ENCODE results near the gene MARK1.

The MARK1 gene

DNA sequence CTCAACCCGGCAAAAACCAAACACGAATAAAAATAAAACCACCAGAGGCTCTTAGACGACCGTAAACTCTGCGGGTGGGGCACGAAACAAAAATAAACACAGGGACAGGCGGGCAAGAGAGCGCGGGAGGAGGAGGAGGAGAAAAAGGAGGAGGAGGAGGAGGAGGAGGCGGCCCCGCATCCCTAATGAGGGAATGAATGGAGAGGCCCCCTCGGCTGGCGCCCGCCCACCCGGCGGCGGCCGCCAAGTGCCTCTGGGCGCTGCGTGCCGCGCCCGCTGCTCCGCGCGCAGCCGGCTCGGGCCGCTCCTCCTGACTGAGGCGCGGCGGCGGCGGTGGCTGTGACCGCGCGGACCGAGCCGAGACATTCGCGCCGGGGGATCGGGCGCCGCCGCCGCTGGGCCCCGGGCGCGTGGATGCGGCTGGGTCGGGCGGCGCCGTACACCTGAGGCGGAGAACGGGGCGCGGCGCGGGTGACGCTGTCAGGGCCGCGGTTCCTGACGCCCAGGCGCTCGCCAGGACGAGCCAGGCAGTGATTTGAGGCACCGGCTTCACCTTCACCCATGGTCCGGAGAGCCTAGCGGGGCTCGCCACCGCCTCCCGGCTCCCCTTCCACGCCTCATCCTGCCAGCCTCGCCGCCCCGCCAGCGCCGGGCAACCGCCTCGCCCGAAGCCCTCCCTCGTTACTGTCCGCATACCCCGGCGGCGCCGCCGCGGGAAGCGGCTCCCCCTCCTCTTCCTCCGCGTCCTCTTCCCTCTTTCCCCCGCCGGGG lies at the start of gene MARK1:
Gene MARK1 (plus strand): TSS at position 229 of the 771 bp plus-strand sequence. CDS start 687 bp downstream, outside the sequence.
- DNase-seq = no peak

DNA sequence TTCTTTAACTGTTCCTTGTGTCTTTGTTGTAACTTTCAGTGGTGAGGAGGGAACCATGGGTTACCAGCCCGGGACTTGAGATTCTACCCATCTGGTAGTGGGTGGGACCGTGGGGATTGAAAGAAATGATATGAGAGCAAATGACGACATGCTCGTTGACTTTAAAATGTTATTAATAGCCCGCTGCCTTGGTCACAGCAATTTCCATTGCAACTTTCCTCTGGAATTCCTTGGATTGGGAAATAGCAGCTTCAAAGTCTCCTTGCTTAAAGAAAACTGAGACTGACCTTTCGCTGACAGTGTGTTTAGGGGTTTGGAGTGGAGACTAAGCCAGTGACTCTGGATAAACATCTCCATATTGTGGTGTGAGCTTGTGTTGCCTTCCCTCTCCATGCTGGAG lies 44.2 kb upstream of the MARK1 start:
- DNase-seq = no peak

GRCh38 chr1:220484135-220484534 lies 43.8 kb upstream of the MARK1 start:
- DNase-seq = no peak

DNA sequence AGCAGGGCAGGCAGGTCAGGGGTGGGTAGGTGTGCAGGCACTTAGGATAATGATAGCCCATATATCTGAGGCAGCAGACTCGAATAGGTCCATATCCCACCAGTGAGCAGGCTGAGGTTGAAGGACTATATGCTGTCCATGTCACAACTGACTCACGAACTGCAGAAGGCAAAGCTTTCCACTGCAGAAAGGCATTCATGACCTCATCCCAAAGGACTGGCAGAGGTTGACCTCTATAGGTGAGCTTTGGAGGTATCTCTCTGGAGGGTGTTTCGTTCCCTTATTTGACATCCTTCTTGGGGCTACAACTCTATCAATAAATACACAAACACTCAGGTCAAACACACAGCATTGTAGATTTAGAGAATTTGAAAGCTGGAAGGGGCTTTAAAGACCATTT lies 42.8 kb upstream of the MARK1 start:
- no peak for DNase-seq

- no peak for DNase-seq
These were observed 42.1 kb upstream of the MARK1 start for GRCh38 chr1:220485791-220486190.

DNA sequence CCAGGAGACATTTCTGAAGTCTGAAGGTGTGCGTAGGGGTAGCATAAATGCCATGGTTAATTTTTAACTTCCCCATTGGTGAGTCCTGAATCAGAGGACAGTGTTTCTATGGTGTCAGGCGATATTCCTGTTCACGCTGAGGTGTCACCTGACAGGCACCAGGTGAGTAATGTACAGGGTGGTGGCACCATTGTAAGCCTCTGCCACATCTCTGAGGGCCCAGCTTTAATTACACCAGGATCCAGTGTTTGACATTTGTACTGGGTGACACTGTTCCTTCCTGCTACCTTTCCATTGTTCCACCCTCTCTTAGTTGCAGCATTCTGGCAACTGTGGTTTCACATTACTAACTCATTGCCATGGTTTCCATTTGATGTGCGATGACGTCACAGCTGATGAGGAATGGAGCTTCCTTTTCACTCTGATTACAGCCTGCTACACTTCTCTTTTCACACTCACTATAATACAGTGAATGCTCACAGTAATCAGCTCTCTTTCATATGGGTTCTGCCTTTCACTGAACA lies 40.6 kb upstream of the MARK1 start:
- DNase-seq = no peak

DNA sequence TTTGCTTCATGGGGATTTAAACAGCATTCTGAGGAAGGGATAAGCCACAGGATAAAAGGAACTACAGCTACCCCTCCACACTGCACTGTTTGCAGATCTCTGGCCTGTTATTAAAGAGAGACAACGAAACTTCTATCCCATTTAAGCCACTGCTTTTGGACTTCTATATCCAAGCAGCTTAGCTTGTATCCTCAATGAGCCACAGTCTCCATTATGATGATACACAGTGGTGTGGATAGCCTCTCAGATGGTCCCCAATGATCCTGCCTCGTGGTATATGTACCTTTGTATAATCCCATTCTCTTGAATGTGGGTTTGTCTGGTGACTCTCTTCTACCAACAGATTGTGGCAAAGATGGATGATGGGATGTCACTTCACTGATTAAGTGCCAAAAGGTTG lies 36.0 kb upstream of the MARK1 start:
- DNase-seq = no peak

GRCh38 chr1:220497220-220497947 lies 30.6 kb upstream of the MARK1 start:
- no peak for DNase-seq

DNA sequence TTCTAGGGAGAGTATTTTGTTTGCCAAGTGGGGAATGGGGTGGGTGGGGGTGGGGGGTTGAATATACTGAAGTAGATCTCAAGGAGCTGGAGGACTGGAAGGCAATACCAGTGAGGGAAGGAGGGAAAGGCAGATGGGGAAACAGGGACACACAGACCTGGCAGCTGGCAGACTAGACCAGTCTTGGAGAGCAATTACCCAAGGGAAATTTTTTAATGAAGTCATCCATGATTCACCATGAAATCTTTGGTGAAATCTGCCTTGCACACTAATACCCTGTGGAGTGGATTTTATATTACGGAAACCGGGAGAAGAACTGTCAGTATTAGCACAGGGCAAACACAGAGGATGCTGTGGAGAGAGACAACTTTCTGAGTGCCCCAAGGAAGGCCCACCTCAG lies 29.7 kb upstream of the MARK1 start:
- no peak for DNase-seq

GRCh38 chr1:220500372-220500771 lies 27.6 kb upstream of the MARK1 start:
- no peak for DNase-seq

- no peak for DNase-seq
These were observed 23.6 kb upstream of the MARK1 start for GRCh38 chr1:220504329-220504728.

- DNase-seq = no peak
These were observed 20.9 kb upstream of the MARK1 start for GRCh38 chr1:220507085-220507484.

DNA sequence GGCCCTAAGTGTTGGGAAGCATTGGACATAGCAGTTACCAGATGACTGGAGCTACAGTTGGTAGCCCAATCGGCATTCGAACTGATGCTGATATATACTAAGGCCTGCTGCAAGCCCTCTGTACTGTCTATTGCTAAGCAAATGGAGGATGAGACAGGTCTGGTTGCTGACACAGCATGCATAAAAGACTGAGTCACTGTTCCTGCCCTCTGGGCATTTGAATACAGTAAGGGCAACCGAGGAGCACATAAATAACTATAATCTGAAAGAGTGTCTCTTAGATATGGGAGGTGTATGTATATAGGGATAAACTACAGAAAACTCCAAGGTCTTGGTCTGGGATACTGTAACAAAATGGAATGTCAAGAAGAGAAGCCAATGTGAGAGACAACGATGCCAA lies 16.8 kb upstream of the MARK1 start:
- no peak for DNase-seq

GRCh38 chr1:220511785-220512184 lies 16.2 kb upstream of the MARK1 start:
- DNase-seq = no peak

DNA sequence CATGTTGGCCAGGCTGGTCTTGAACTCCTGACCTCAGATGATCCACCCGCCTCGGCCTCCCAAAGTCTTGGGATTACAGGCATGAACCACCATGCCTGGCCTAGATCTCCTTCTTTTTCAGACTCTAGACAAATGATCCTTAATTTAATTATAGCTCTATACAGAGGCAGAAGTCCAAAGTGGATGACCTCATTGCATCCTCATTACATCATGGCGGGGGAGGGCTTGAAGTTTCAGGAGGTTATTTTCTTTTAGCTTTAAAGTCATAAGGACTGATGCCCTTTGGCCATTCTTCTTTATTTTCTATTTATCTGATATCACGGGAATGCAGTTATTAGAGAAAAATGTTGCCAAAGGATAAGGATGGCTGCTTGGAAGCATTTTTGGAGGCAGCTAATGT lies 14.1 kb upstream of the MARK1 start:
- no peak for DNase-seq

DNA sequence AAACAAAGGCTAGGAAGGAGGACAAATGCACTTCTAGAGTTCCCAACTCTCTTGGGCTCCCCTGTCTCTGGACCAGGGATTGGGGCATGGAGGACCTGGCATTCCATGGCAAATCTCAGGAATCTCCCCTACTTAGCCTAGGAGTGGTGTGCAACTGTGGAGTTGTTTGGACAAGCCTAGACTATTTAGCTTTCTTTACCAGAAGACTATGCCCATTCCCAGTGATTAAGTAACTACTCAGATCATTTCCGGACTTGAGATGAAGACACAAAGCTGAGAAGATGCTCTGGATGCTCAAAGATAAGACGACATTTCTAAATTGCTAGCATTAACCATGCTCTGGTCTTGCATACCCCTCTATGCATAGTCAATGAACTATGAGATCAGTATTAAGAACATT lies 13.7 kb upstream of the MARK1 start:
- DNase-seq = no peak

- no peak for DNase-seq
These were observed 11.8 kb upstream of the MARK1 start for GRCh38 chr1:220516014-220516721.

DNA sequence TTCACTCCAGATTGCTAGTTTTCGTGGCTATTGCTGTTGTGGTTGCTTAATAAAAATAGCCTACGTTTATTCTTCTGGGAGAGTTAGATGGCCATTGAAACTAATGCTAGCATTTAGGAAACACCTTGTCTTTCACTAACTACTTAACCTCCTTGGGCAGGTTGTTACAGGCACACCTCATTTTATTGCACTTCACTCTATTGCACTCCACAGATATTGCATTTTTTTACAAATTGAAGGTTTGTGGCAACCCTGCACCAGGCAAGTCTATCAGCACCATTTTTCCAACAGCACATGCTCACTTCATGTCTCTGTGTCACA lies 11.3 kb upstream of the MARK1 start:
- no peak for DNase-seq

GRCh38 chr1:220521778-220522177 lies 6.2 kb upstream of the MARK1 start:
- no peak for DNase-seq

- no peak for DNase-seq
These were observed 1.6 kb upstream of the MARK1 start for GRCh38 chr1:220526294-220526693.

DNA sequence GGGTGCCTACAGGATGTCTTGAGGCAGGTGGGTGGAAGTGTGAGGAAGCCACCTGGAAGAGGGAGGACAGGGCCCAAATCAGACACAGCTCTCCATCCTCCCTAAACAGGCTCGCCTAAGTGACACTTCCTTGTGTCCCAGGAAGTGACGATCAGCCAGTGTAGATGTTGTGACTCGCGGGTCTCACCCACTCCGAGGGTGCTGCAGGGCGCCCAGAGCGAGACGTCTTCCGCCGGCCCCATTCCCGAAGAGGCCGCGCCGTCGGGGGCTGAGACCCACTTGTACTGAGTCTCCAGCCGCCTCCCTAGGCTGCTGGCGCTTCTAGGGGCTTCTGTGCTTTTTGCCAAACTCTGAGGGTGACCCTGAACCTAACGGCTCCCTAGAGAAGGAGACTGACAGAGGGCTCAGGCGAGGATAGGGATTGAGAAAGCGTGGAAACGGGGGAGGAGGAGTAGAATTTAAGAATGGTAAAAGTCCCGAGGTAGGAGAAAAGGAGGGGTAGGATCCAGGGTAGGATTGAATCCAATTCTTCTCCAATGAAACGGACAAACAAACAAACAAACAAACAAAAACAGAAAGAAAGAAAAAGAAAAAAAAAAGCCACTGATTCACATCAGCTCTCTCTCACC lies 543 bp upstream of the MARK1 start:
- DNase-seq = no peak

- no peak for DNase-seq
These were observed 954 bp downstream of the MARK1 start for GRCh38 chr1:220528679-220529501.
